Naive thymus-derived CD4-positive, alpha-beta T cell (primary cell): ENCODE measurements around the gene PRDM4. TPM values are rescaled to one million over a fixed set of nuclear protein-coding genes. Genes with fewer than 3 reads are reported as not detected.
A peak's percentile ranks its signal among the peaks of the same experiment; 100 is the strongest.

Source experiments
- ATAC-seq: fragments of 150-1000 bp; cut with Tn5 transposase; 2 replicates; pipeline ENCODE4 v1.10.0; 2021; ENCODE audit warnings: mild to moderate bottlenecking, moderate library complexity
- CTCF ChIA-PET: fragments of 350-600 bp; sonication (Branson Sonifier 250); formaldehyde crosslinking; loops from one replicate; lab custom pipeline; 2021; ENCODE audit warnings: antibody characterized with exemption; lab: Charles Lee
- POLR2A ChIA-PET: fragments of 350-600 bp; sonication (Branson Sonifier 250); formaldehyde crosslinking; loops from one replicate; lab custom pipeline; 2021; ENCODE audit warnings: antibody characterized with exemption, inconsistent platforms; lab: Charles Lee
- DNase-seq, 9 donors: peaks; one replicate each; pipeline versions ENCODE4 v3.0.0 to v3.0.0-alpha.2; 2020 to 2022; ENCODE audit warnings: mixed read lengths in 1 of 9
- H3K27ac ChIP-seq: one replicate; pipeline ENCODE4 v1.7.0; 2013; ENCODE audit warnings: mild to moderate bottlenecking, low read depth, low read length, moderate library complexity
- H3K27me3 ChIP-seq, 2 donors: one replicate each; pipeline ENCODE4 v1.7.0; 2013; ENCODE audit warnings: low read length in 2 of 2, mild to moderate bottlenecking in 2 of 2, moderate library complexity in 2 of 2; ENCODE audit not compliant: control insufficient read depth in 2 of 2, insufficient read depth in 2 of 2
- H3K36me3 ChIP-seq, 3 experiments: 1 replicate in 2 of 3; 2 replicates in 1 of 3; pipeline ENCODE4 v1.7.0; 2013; ENCODE audit warnings: low read length in 3 of 3, mild to moderate bottlenecking in 3 of 3, moderate library complexity in 1 of 3; ENCODE audit not compliant: insufficient read depth in 3 of 3, control insufficient read depth in 2 of 3
- H3K4me1 ChIP-seq, 2 donors: one replicate each; pipeline ENCODE4 v1.7.0; 2013; ENCODE audit warnings: low read length in 2 of 2, mild to moderate bottlenecking in 2 of 2, moderate library complexity in 1 of 2; ENCODE audit not compliant: control insufficient read depth in 2 of 2, insufficient read depth in 2 of 2
- H3K4me3 ChIP-seq: 2 replicates; pipeline ENCODE4 v1.7.0; 2013; ENCODE audit warnings: mild to moderate bottlenecking, low read length
- H3K9me3 ChIP-seq, 3 experiments: 1 replicate in 2 of 3; 2 replicates in 1 of 3; pipeline ENCODE4 v1.7.0; 2013; ENCODE audit warnings: low read length in 3 of 3; ENCODE audit not compliant: control insufficient read depth in 2 of 3
- H3K27ac Mint-ChIP-seq, 9 donors: one replicate each; pipeline ENCODE4 v1.8.0; 2020 to 2022; ENCODE audit warnings: mixed read lengths in 9 of 9, mild to moderate bottlenecking in 8 of 9, moderate library complexity in 5 of 9, inconsistent platforms in 2 of 9
- H3K27me3 Mint-ChIP-seq, 5 donors: one replicate each; pipeline ENCODE4 v1.8.0; 2021 to 2022; ENCODE audit warnings: mixed read lengths in 5 of 5, mild to moderate bottlenecking in 1 of 5
- H3K36me3 Mint-ChIP-seq, 5 donors: one replicate each; pipeline ENCODE4 v1.8.0; 2020 to 2022; ENCODE audit warnings: mixed read lengths in 5 of 5, mild to moderate bottlenecking in 3 of 5, inconsistent platforms in 1 of 5
- H3K4me1 Mint-ChIP-seq, 7 donors: one replicate each; pipeline ENCODE4 v1.8.0; 2020 to 2022; ENCODE audit warnings: mixed read lengths in 7 of 7, mild to moderate bottlenecking in 3 of 7, inconsistent platforms in 1 of 7
- H3K4me3 Mint-ChIP-seq, 10 donors: one replicate each; pipeline ENCODE4 v1.8.0; 2020 to 2022; ENCODE audit warnings: mild to moderate bottlenecking in 10 of 10, mixed read lengths in 10 of 10, moderate library complexity in 6 of 10, inconsistent platforms in 2 of 10
- H3K9me3 Mint-ChIP-seq, 11 donors: one replicate each; pipeline ENCODE4 v1.8.0; 2020 to 2022; ENCODE audit warnings: mixed read lengths in 11 of 11, mild to moderate bottlenecking in 4 of 11, inconsistent platforms in 1 of 11, moderate library complexity in 1 of 11
- intact Hi-C, 2 donors: fragments of 100-400 bp; cut with micrococcal nuclease; formaldehyde crosslinking; loops; one replicate each; pipeline ENCODE4 v1.15.1; 2023
- polyA plus RNA-seq, 2 donors: library from polyadenylated mRNA; unstranded; fragments of 300-500 nt; fragmentation: Illumina TruSeq; gene quantifications; one replicate each; pipeline ENCODE4 v1.2.3, GENCODE V29; 2021
- total RNA-seq, 6 experiments: library from RNA in 5 of 6; stranded (reverse) in 5 of 6; gene quantifications; 1 replicate in 5 of 6; 2 replicates in 1 of 6; pipeline ENCODE4 v1.2.3 and lab custom pipeline; 2021 to 2026

PRDM4 gene
- total and polyA plus RNA-seq, 7 experiments from 2014 or later = 16.5 to 41.3 (median 32.7) TPM

- H3K4me3 ChIP-seq = peak overlapping the region; percentile 78
- H3K4me1 Mint-ChIP-seq = peaks cover 23 to 40% (median 35%) of the 10 kb centered on the region in 7 donors
- DNase-seq = peak in 2 of 9 donors; percentile 5 to 8
- peak overlapping the region; percentile 88 for H3K27ac ChIP-seq
- no peaks in the 10 kb centered on the region for H3K9me3 ChIP-seq
- ChIA-PET CTCF (interaction anchor here (0.9 to 1.0 kb wide), 2 partner anchors 9 to 12 kb away, joined by 3 read pairs; no protein-coding TSS in a partner anchor), POLR2A (interaction anchor here (0.6 to 2.1 kb wide), 3 partner anchors 38 to 1358 kb away, joined by 3 to 7 read pairs (median 3); partner anchors contain the start of gene PRDM4)
- no peaks in the 10 kb centered on the region for H3K27me3 ChIP-seq
- H3K4me3 Mint-ChIP-seq = peak overlapping the region; percentile 90 to 99 (median 95)
- intact Hi-C loops = loop anchor here (1.0 to 10.0 kb wide), 16 partner anchors 9 to 1413 kb away; partner anchors contain the start of genes CRY1 (in 2 of the 2), FICD (in 2 of the 2), PRDM4 (in 2 of the 2) and SART3 (in 2 of the 2)
- H3K36me3 ChIP-seq = peaks cover 3 to 25% (median 4%) of the 10 kb centered on the region in 3 experiments
- peaks cover 11 to 23% (median 15%) of the 10 kb centered on the region in 5 donors for H3K36me3 Mint-ChIP-seq
- H3K9me3 Mint-ChIP-seq = peaks cover 0 to 4% (median 0%) of the 10 kb centered on the region in 11 donors
- H3K4me1 ChIP-seq = peaks cover 12 to 19% of the 10 kb centered on the region in 2 donors
- peaks cover 0 to 5% (median 0%) of the 10 kb centered on the region in 5 donors for H3K27me3 Mint-ChIP-seq
- ATAC-seq = peak; percentile 5
- H3K27ac Mint-ChIP-seq = peak overlapping the region; percentile 90 to 99 (median 97)
These were observed 76.0 kb downstream of the PRDM4 start for GRCh38 chr12:107684990-107685359.

- Mint-ChIP-seq H3K27ac (peak overlapping the region; percentile 90 to 99 (median 97)), H3K27me3 (peaks cover 0 to 8% (median 0%) of the 10 kb centered on the region in 5 donors), H3K36me3 (peaks cover 5 to 16% (median 9%) of the 10 kb centered on the region in 5 donors), H3K4me1 (peaks cover 23 to 40% (median 34%) of the 10 kb centered on the region in 7 donors), H3K9me3 (peaks cover 0 to 4% (median 0%) of the 10 kb centered on the region in 11 donors), H3K4me3 (peak overlapping the region; percentile 90 to 99 (median 95))
- ChIA-PET POLR2A (interaction anchor here (2.1 kb wide), 1 partner anchor 76 kb away, joined by 7 read pairs; the partner anchor contains the start of gene PRDM4), CTCF (interaction anchor here (0.7 to 1.0 kb wide), 3 partner anchors 8 to 851 kb away, joined by 3 read pairs; no protein-coding TSS in a partner anchor)
- ATAC-seq (no peak), DNase-seq (no peak)
- Histone ChIP-seq H3K36me3 (peaks cover 0 to 17% (median 4%) of the 10 kb centered on the region in 3 experiments), H3K4me1 (peaks cover 12 to 19% of the 10 kb centered on the region in 2 donors), H3K27ac (peak overlapping the region; percentile 88), H3K27me3 (no peaks in the 10 kb centered on the region), H3K9me3 (no peaks in the 10 kb centered on the region), H3K4me3 (no peak overlapping the region)
- intact Hi-C loops = loop anchor here (2.0 to 10.0 kb wide), 4 partner anchors 365 to 1381 kb away; partner anchors contain the start of genes RIC8B (in 1 of the 2), TCP11L2 (in 1 of the 2) and TMEM263 (in 1 of the 2)
These were observed 76.7 kb downstream of the PRDM4 start for GRCh38 chr12:107684029-107684795.

Other genes with a start within 250 kb of the PRDM4 start
- 10 to 100 TPM; 20.9 to 42.5 (median 25.7) TPM for gene PWP1, start 75.3 kb downstream of the PRDM4 start, total RNA-seq
- 10 to 100 TPM; 63.1 to 65.3 TPM for gene PWP1, start 75.3 kb downstream of the PRDM4 start, polyA plus RNA-seq
- not detected for gene ASCL4, start 13.6 kb upstream of the PRDM4 start, total RNA-seq
- not detected for gene ASCL4, start 13.6 kb upstream of the PRDM4 start, polyA plus RNA-seq